Fibroblast of the aortic adventitia (primary cell): Measurements from ENCODE around the gene RTN3. TPM values are rescaled to one million over a fixed set of nuclear protein-coding genes. Genes with fewer than 3 reads are reported as not detected.
"Not testable (repeated sequence)": the region's sequence is repeated elsewhere in the genome, so short reads cannot be mapped to it uniquely, and the experiment has no call there.

Experiments used
- DNase-seq: peaks from one replicate; pipeline ENCODE4 v3.0.0-alpha.2; 2010; ENCODE audit warnings: low read depth
- H3K4me3 ChIP-seq: 2 replicates; pipeline ENCODE4 v1.5.1; 2011; ENCODE audit warnings: low read depth, mild to moderate bottlenecking, control low read depth, low read length, moderate library complexity
- CTCF ChIP-seq: IDR thresholded peaks from 2 replicates; pipeline ENCODE4 v1.5.1; 2011; ENCODE audit warnings: mild to moderate bottlenecking, low read length, control low read depth, inconsistent platforms; ENCODE audit not compliant: insufficient read depth
- total RNA-seq: library from RNA; depleted of rRNA; stranded (reverse); fragments of >200 nt; gene quantifications from 2 replicates; pipeline ENCODE4 v1.2.3, GENCODE V29; 2012; ENCODE audit warnings: low replicate concordance

RTN3 gene
- total RNA-seq, 1 donor = 151 TPM

GRCh38 chr11:63769714-63770455, 88.6 kb downstream of the RTN3 start:
- DNase-seq = no peak
- TF ChIP-seq CTCF = no peak

GRCh38 chr11:63770763-63771162, 89.5 kb downstream of the RTN3 start:
- no peak for TF ChIP-seq CTCF
- H3K4me3 ChIP-seq = no peak overlapping the region
- DNase-seq = no peak

More at GRCh38 chr11:63769714-63770455, 88.6 kb downstream of the RTN3 start:
- H3K4me3 ChIP-seq = peak overlapping the region; percentile 81

- not testable (repeated sequence) for DNase-seq, H3K4me3 ChIP-seq
These were observed 90.5 kb downstream of the RTN3 start for GRCh38 chr11:63771741-63772318.

- no peak overlapping the region for H3K4me3 ChIP-seq
- no peak for TF ChIP-seq CTCF
- no peak for DNase-seq
These were observed 93.9 kb downstream of the RTN3 start for GRCh38 chr11:63775191-63775590.

GRCh38 chr11:63779039-63779438, 97.7 kb downstream of the RTN3 start:
- H3K4me3 ChIP-seq = no peak overlapping the region
- no peak for TF ChIP-seq CTCF
- no peak for DNase-seq

- no peak for TF ChIP-seq CTCF
- DNase-seq = no peak
- no peak overlapping the region for H3K4me3 ChIP-seq
These were observed 101.4 kb downstream of the RTN3 start for GRCh38 chr11:63782749-63783148.

- no peak overlapping the region for H3K4me3 ChIP-seq
- no peak for TF ChIP-seq CTCF
- no peak for DNase-seq
These were observed 102.8 kb downstream of the RTN3 start for GRCh38 chr11:63783925-63784592.
